GDM1 (cell line): ENCODE data around the gene KRTAP5-3.
"Not testable (repeated sequence)": the region's sequence is repeated elsewhere in the genome, so short reads cannot be mapped to it uniquely, and the experiment has no call there.

ENCODE experiments used
- DNase-seq: peaks from one replicate; lab custom pipeline; 2025; lab: John Stamatoyannopoulos, UW

The KRTAP5-3 gene

DNA sequence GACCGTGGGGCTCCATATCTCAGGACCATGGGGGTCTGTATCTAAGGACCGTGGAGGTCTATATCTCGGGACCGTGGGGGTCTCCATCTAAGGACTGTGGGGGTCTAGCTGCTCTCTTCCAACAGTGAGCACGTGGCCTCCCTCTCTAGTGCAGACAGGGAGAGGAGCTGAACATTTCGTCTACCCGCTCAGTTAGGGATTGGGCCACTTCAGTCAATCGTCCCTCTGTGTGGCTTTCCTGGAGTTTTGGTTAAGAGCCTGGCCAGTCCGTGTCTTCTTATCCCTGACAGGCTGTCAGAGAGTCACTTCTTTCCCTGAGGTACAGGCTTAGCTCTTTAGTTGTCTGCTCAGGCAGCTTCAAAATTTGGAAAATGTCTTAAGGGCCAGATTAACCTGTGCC is 26.3 kb downstream of the KRTAP5-3 start:
- no peak for DNase-seq

DNA sequence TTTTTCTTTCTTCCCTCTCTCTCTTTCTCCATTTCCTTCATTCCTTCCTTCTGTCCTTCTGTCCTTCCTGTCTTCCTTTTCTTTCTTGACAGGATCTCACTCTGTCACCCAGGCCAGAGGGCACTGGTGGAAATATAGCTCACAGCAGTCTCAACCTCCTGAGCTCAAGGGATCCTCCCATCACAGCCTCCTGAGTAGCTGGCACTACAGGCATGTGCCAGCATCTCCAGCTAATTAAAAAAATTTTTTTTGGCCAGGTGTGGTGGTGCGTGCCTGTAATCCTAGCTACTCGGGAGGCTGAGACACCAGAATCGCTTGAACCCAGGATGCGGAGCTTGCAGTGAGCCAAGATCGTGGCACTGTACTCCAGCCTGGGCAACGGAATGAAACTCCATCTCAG is 31.4 kb downstream of the KRTAP5-3 start:
- no peak for DNase-seq

DNA sequence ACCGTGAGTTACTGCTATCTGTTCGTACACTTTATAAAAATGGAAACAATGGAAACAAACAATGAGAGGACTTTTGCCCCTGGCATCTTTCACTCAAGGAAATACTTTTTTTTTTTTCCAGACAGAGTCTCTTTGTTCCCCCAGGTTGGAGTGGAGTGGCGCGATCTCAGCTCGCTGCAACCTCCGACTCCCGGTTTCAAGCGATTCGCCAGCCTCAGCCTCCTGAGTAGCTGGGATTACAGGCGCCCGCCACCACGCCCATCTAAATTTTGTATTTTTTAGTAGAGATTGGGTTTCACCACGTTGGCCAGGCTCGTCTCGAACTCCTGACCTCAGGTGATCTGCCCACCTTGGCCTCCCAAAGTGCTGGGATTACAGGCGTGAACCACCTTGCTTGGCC is 32.5 kb downstream of the KRTAP5-3 start:
- DNase-seq = not testable (repeated sequence)

DNA sequence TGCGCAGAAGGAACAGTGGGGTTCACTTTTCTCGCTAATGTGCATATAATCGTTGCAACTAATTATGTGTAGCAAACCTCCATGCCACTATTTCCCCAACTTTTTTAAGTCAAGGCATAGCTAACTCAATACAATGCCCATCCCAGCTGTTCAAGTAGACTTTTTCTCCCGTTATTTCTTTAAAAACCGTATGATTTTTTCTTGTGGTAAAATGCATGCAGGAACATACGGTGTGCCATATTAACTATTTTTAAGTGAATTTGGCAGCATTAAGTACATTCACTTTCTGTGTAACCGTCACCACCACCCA is 33.4 kb downstream of the KRTAP5-3 start:
- DNase-seq = no peak

DNA sequence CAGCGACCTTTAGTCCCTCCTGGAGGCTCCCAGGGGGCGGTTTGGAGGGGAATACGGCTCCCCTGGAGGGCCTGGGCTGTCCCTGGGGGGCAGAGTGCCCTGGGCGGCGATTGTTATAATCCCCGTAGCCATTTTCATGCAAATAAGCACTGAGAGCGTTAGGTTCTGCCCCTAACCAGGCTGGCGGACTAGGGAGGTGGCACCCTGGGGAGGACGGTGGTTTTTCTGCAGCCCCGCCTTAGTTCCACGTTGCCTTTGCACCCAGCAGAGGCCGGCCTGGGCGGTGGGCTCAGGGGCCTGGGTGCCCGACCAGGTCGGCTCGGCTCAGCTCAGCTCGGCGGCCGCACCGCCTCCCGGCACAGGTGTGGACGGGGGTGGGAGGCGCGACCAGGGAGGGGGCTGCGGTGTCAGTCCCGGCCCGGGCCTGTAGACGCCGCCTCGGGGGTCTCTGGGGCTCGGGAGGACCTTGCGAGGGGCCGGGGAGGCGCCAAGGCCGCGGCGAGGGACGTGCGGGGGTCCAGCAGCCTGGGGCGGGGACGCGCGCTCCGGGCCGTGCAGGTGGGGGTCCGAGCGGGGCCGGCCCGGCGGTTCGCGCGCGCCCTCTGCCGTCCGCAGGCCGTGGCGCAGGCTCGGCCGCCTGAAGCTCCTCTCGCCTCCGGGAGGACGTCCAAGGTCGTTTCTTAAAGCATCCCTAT is 33.9 kb downstream of the KRTAP5-3 start:
- DNase-seq = no peak

DNA sequence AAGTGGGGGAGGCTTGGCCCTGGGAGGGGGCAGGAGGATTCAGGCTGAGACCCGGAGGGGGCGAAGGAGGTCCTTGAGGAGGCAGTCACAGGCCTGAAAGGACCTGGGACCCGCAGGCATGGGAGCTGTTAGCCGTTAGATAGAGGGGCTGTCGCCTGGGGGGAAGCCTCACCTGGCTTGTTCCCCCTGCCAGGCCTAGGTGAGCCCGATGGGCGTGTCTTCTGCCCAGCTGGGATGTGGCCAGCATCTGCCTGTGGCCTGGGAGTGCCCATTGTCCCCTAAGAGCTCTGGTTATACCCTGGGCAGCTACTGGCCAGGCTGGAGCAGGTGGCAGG is 34.4 kb downstream of the KRTAP5-3 start:
- no peak for DNase-seq

DNA sequence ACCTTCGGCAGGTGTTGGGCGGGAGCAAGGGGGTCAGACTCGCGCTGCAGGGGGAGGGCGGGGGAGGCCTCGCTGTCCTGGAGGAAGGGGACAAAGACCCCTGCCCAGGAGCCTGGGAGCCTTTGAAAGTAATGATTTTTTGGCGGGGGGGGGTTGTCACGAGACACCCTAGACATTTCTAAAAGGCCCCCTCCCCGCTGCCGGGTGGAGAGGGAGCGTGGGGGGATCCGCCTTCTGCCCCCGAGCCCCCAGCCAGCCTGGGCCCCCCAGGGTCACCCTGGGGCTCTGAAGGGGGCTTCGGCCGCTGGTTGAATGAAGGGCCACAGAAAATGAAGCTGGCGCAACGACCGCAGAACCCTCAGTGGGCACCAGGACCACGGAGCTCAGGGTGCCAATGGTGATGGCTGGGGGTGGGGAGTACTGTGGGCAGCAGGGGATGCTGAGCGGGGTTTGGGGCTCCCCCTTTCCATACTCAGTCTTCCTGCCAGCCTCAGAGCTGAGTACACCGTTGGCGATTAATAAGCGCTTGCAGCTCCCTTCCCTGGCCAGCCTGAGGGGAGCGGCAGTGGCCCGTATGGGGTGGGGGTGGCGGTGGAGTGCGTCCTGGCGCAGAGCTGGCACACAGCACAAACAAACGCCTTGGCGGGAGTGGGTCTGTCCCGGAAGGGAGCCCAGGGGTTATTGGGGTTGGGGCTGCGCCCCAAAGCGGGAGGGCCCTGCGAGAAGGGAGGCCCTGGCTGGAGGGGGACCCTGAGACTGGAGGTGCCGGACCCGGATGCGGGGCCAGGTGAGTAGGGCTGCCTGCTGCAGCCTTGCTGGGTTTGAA is 35.0 kb downstream of the KRTAP5-3 start:
- DNase-seq = no peak

DNA sequence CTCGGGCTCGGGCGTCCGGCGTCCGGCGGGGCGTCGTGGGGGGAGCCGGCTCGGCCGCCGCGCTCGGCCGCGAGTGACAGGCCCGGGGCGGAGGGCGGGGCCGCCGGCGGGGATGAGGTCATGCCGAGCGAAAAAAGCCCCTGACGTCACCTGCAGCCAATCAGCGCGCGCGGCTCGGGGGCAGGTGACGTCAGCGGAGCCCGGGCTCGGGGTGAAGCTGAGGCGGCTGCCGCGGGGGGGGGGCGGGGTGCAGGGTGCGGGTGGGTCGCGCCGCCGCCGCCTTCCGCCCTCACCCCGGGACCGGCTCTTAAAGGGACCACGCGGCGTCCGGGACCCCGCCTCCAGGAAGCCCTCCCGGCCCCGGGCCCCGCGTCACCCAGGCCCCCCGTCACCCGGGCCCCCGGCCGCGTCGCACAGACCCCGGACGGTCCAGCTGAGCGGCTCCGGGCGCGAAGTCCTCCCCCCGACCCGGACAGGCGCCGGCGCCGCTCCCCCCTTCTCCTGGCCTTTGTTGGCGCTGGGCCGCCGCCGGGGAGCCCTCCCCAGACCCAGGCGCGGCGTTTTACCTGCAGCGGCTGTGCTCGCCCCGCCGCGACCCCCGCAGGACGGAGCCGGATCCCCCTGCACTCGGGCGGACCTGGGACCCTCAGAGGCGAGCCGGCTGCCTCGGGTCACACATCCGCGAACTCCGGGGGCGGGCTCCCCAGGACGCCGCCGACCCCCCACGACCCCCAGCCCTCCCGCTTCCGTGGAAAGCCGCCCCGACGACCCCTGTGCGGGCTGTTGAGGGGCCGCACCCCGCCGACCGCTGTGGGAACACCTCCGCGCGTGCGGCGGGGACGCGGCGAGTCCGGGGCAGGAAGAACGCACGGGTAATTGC is 35.8 kb downstream of the KRTAP5-3 start, which contains the start of gene DUSP8:
Gene DUSP8, minus strand, starts transcription at position 75 of the 880 bp plus-strand sequence. CDS start 6,445 bp downstream, outside the sequence.
- DNase-seq = peak; percentile 26

DNA sequence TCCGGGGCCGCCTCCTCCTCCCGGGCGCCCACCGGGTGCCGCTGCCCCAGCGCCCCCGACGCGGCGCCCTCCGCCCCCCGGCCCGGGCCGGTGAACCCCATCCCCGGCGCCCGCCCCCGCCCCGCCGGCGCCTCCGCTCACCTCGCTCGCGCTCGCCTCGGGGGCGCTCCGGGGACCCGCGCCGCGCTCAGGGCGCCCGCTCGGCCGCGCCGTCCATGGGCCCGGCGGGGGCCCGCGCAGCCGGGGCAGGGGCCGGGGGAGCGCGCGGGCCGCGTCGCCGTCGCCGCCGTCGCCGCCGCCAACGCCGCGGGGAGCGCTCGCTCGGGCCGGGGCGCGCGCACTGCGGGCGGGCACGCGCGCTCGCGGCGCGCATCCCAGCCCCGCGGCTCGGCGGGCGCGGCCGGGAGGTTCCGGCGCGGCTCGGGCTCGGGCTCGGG is 36.5 kb downstream of the KRTAP5-3 start:
- DNase-seq = no peak

DNA sequence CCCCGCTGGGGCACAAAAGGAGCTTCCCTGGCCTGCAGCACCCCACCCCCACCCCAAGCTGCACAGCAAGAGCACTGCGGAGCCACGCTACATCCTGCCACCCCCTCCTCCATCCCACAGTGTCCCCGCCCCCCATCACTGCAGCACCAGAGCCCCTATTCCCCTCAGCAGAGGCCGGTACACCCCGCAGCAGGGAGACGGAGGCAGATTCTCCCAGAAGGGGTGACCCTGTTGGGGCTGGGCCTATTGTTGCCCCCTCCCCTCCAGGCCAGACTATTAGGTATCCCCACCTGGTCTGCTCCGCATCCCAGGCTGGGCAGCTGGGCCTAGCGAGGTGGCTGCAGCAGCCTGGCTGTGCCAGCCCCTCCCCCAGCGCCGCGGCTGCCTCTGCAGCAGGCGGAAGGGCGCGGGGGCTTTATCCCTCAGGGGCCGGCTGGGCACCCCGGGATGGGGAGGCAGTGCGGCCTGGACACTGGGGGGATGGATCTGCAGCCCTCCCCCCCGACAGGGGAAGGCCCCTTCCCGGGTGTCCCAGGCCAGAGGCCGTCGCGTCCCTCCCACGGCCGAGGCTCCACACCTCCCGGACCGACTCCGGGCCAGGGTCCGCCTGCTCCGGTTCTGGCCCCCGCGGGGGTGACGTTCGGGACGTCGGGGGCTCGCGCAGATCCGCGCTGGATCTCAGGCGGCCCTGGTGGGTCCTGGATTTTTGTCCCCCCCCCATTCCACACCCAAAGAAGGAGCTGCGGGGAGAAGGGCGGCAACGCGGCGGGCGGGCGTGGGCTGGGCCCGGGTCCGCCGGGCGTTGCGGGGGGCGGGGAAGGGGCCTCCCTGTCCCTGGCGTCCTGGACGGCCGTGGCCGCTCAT is 37.1 kb downstream of the KRTAP5-3 start:
- no peak for DNase-seq

DNA sequence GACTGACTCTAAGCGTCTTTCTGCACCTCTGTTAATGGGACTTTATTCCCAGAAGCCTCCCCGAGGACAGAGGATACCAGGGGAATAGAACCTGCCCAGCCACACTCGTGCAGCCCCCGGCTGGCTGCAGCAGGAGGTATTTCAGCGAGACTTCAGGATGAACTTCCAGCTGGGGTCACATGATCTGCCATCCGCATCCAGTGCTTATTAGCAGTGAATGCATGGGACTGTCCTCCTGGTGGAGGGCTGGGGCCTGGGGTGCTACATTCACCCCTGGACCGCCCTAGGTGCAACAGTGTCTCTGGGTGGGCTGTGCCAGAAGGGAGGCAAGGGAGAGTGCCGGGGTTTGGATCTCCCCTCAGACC is 37.8 kb downstream of the KRTAP5-3 start:
- DNase-seq = no peak

DNA sequence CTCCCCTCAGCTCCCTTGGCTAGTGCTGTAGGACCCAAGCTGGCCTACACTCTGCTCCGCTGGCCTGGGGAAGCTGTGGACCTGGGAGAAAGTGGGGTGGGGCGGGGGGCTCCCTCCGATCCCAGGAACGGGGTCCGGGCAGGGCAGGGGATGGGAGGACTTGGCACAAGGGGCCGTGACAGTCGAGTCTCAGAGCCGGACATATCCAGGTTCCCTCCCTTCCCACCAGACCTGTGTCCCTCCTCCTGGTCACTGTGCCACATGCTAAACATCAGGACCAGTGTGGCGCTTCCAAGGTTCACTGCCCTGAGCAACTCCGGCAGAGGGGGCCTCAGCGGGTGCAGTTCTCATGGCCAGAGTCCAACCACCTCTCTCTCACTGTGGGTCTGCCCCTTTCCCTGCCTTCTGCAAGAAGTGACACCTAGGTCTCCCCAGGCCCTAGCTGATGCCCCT is 38.2 kb downstream of the KRTAP5-3 start:
- DNase-seq = no peak

DNA sequence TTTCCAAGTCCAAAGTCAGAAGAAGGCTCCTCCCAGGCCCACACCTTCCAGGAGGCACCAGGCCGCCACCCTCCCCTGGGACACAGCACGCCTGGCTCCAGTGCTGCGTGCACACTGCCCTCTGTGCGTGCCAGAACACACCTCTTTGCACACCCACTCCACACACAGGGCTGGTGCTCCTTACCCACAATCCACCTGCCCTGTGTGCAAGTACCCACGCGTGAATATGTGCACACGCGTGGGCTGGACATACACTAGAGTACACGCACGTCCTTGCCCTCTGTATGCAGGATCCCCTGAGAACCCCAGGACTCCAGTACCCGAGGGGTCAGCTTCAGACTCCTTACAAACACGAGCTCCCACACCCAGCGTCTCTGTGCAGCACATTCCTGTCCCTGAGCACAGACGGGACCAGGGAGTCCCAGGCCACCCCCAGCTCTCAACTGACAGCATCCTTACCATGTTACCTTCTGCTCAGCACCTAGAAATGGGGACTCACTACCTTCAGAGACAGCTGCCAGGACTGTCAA is 38.9 kb downstream of the KRTAP5-3 start:
- DNase-seq = no peak

DNA sequence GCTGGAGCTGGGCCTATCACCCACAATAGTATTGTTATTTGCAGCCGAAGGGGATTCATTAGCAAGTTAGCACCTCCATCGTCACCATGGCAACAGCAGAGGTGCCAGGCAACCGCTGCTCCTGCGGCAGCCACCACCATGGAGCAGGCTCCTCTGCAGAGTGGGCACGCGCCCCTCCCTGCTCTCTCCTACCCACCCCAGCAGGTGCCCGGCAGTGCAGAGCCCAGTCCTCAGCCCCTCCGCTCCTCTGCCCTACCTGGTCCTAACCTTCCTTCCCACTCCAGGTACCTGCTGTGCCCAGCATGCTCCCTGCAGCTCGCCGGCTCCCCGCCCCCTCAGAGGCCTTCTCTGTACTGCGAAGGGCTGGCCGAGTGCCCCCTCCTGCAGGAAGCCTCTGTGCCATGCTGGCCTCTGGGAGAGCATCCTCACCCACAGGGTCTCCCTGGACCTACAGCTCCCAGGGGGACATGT is 39.8 kb downstream of the KRTAP5-3 start:
- DNase-seq = no peak

DNA sequence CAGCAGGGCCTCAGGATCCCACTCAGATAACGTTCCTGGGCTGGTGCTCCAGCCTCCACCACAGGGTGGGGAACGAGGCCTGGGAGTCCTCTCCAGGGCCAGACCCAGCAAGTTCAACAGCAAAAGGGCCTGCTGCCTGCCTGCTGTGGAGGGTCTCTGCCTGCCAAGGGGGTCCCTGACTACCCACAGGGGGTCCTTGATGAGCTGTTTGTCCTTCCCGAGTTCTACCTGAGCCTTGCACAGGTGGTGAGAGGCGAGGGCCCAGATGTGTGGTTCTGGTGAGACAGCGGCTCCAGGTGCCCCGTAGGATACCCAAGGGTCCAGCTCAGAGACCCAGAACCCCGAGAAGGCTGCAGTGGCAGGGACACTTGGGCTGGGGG is 40.6 kb downstream of the KRTAP5-3 start:
- no peak for DNase-seq

DNA sequence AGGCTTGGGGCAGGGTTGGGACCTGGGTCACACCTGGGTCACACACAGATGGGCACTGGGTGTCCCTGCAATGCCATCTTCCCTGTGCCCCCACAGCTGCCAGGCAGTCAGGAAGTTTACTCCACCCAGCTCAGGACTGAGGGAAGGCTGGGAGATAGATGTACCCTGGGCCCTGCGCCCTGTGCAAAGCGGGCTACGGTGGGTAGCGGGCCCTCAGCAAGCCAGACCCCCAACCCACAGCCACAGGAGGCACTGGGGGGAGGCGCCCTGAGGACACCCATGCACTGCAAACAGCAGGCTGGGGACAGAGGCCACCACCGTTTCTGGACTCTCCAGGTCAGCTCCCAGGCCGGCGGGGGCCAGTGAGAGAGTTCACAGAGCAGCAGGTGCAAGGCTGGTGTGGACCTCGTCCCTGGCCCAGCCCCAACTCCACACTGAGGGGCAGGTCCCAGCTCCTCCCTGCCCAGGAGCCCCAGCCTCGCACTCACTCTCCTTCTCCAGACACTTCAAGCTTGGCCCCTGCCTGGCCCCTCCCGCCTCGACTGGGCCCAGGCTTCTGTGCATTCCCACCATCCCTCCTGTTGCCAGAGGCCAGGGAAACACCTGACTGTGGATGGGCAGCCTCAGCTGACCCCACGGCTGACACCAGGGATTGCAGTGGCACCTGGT is 41.1 kb downstream of the KRTAP5-3 start:
- DNase-seq = no peak

DNA sequence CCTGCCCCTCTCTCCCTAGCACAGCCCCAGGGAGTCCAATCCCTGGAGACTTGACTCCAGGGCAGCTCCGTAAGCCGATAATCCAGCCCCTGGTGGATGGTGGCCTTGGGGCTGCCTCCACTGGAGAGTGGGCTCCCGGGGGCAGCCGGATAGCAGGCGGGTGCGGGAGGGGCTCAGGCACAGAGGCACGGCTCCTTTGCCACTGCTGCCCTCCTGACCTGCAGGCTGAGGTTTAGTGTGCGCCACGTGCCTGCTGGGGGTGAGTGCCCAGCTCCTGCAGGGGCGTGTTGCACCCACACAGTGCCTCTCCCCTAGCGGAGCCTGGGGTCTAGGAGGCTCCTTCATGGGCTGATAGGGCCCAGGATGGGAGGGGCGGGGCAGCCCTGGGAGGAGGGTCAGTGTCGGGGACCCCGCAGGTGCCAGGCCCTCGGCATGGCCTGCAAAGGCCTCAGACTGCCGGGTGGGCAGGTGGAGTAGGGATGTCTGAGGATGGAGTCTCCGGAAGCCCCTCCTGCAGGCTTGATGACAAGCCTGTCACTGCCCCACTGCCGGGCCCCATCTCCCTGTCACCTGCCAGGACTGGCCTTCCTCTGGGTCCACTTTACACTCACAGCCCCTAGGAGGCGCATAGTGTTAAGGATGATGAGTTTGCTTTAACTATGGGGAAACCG is 41.7 kb downstream of the KRTAP5-3 start:
- DNase-seq = no peak

DNA sequence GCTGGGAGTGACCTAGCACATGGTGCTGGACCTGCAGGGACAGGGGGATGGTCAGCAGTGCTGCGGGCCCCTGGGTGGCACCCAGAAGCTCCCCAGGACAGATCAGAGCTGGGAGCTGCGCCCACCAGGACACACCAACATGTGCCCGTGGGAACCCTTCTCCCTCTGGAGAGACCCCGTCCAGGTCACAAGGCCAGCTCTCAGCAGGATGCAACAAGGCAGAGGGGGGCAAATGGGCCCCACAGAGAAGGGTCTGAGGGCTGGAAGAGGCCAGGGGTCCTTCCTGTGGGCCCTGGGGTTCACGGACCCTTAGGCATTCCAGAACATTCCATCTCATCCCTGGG is 42.4 kb downstream of the KRTAP5-3 start:
- no peak for DNase-seq

DNA sequence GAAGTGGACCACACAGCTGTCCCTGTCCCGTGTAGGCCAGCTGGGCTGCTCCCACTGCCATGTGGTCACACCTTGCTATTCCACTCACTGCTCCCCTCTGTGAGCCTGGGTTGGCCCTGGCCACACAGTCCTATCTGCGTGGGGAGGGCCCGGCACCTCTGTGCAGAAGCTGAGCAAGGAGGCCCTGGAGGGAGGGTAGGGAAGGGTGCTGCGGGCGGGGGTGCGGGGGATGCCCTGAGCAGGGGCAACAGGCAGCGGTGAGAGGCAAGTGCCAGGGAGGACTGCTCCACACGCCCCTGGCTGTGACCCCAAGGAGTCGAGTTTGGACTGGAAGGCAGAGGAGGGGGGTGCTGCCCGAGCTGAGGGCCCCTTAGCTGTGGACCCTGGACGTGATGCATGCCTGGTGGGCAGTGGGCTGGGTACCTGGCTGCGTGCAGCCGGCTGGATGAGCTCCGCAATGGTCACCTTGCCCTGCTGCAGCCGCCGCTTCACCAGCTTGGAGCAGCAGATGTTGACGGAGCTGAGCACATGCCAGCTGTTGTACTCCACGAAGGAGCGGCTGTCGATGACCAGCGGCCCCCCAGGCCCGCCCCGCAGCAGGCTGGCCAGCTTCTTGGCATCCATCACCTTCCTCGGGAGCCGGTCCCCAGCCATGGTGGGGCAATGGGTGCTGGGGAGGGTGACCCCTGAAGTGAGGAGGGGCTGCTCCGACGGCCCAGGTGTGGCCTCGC is 42.9 kb downstream of the KRTAP5-3 start:
- no peak for DNase-seq
